HG02623 (cell line): ENCODE measurements around the gene FBXO41.
"Not testable (repeated sequence)": the region's sequence is repeated elsewhere in the genome, so short reads cannot be mapped to it uniquely, and the experiment has no call there.

Experiments
- ATAC-seq: cut with Tn5 transposase; IDR thresholded peaks from one replicate; pipeline ENCODE4 v1.9.1; 2021; ENCODE audit warnings: moderate library complexity; ENCODE audit not compliant: unreplicated experiment

The FBXO41 gene

GRCh38 chr2:73263540-73264331 lies 20.5 kb downstream of the FBXO41 start:
- ATAC-seq = no peak

- ATAC-seq = not testable (repeated sequence)
Measured at GRCh38 chr2:73262691-73263429, 21.4 kb downstream of the FBXO41 start.

GRCh38 chr2:73262108-73262651 lies 22.1 kb downstream of the FBXO41 start:
- no peak for ATAC-seq

GRCh38 chr2:73260338-73260984 lies 23.8 kb downstream of the FBXO41 start:
- no peak for ATAC-seq

GRCh38 chr2:73259704-73260337 lies 24.5 kb downstream of the FBXO41 start:
- no peak for ATAC-seq

GRCh38 chr2:73259276-73259675 lies 25.0 kb downstream of the FBXO41 start:
- ATAC-seq = no peak

- no peak for ATAC-seq
Measured at GRCh38 chr2:73258913-73259215, 25.4 kb downstream of the FBXO41 start.

GRCh38 chr2:73258186-73258912 lies 25.9 kb downstream of the FBXO41 start:
- no peak for ATAC-seq

- ATAC-seq = no peak
Measured at GRCh38 chr2:73257425-73258125, 26.7 kb downstream of the FBXO41 start.

- ATAC-seq = no peak
Measured at GRCh38 chr2:73257021-73257420, 27.3 kb downstream of the FBXO41 start.

- no peak for ATAC-seq
Measured at GRCh38 chr2:73256618-73256922, 27.7 kb downstream of the FBXO41 start.

GRCh38 chr2:73255907-73256617 lies 28.2 kb downstream of the FBXO41 start:
- no peak for ATAC-seq

GRCh38 chr2:73255007-73255644 lies 29.2 kb downstream of the FBXO41 start:
- ATAC-seq = no peak

GRCh38 chr2:73254343-73255006 lies 29.8 kb downstream of the FBXO41 start:
- no peak for ATAC-seq

- ATAC-seq = no peak
Measured at GRCh38 chr2:73253901-73254300, 30.4 kb downstream of the FBXO41 start.

GRCh38 chr2:73253400-73253799 lies 30.9 kb downstream of the FBXO41 start:
- no peak for ATAC-seq

GRCh38 chr2:73252238-73253027 lies 31.8 kb downstream of the FBXO41 start:
- ATAC-seq = no peak
